ENCODE data around the gene MOB3B.
"Not testable (repeated sequence)": the region's sequence is repeated elsewhere in the genome, so short reads cannot be mapped to it uniquely, and the experiment has no call there.

Gene MOB3B

DNA sequence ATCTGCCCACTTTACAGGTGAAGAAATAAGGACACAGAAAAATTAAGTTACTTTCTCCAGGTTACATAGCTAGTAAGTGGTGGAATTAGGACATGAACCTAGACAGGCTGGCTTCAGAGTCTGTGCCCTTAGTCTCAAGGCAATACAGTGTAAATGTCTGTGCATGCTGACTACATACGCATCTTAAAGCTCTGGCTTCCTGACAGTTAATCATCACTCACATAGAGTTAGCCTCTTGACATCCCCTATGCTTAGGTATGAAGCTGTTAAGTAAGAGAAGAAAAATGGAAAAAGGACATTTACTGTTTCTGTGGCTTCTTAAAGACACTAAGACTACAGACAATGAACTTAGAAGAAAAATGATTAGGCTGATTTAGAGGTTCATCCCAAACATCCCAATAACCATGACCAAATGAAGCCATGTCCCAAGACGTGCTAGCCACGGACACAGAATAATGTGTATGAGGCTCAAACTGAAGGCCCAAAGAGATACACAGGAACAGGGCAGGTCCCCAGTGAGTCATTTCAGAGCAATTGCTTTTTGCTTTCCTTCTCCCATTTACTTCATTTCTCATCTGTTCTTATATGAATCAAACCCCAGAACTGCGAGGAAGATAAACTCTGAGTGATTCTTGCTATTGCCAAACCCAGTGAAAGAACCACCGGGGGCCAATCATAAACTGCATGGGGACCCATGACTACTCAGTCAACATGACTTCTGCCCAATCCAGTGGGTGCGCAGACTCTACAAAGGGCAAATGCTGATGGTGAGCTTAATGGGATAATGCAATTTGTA lies 105.5 kb downstream of the MOB3B start:
- DNase-seq (ENCODE audit: low read depth), result no peak

DNA sequence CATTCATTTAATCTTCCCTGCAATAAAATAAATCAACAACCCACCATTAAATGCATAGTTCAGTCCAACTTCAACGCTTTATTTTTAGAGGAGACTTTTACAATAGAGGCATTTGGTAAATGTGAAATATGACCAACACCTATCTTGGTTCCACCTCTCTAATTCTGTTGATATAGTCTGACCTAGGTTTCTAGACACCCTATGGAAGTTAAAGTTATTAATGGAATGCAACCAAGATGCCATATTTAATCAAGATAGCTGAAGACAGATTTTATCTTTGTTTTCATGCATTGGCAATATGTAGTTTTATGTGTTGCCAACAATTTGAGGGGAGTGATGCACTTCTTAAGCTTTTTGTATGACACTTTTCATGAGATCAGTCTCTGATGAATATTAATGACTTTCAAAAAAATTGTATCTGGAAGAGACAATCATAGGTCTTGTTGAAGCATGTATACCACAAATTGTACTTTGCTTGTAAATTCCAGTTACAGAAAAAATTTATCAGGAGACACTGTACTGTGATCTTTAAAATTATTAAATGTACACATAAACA lies 107.3 kb downstream of the MOB3B start:
- DNase-seq (ENCODE audit: low read depth), result no peak

DNA sequence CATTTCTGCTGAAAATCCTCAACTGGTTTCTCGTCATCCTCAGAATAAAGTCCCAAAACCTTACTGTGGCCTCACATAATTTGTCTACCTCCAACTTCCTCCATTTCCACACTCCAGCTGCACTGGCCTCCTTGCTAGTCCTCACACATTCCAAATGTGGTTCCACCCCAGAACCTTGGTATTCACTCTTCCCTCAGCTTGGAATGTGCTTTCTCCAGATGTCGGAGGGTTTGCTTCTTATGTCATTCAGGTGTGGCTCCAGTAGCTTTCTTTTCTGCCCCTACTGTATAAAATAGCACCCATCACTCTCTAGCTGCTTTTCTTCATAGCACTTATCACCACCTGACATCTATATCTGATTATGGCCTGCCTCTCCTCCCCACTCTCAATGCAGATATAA lies 108.0 kb downstream of the MOB3B start:
- no peak for DNase-seq (ENCODE audit: low read depth)

DNA sequence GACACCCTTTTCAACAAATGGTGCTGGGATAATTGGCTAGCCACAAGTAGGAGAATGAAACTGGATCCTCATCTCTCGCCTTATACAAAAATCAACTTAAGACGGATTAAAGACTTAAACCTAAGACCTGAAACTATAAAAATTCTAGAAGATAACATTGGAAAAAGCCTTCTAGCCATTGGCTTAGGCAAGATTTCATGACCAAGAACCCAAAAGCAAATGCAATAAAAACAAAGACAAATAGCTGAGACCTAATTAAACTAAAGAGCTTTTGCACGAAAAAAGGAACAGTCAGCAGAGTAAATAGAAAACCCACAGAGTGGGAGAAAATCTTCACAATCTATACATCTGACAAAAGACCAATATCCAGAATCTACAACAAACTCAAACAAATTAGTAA lies 110.1 kb downstream of the MOB3B start:
- not testable (repeated sequence) for DNase-seq (ENCODE audit: low read depth)

GRCh38 chr9:27414220-27414761 lies 115.3 kb downstream of the MOB3B start:
- no peak for DNase-seq (ENCODE audit: low read depth)

- DNase-seq (ENCODE audit: low read depth), result no peak
These were observed 115.9 kb downstream of the MOB3B start for GRCh38 chr9:27413511-27414219.

GRCh38 chr9:27412963-27413362 lies 116.7 kb downstream of the MOB3B start:
- no peak for DNase-seq (ENCODE audit: low read depth)

GRCh38 chr9:27412081-27412480 lies 117.5 kb downstream of the MOB3B start:
- no peak for DNase-seq (ENCODE audit: low read depth)

DNA sequence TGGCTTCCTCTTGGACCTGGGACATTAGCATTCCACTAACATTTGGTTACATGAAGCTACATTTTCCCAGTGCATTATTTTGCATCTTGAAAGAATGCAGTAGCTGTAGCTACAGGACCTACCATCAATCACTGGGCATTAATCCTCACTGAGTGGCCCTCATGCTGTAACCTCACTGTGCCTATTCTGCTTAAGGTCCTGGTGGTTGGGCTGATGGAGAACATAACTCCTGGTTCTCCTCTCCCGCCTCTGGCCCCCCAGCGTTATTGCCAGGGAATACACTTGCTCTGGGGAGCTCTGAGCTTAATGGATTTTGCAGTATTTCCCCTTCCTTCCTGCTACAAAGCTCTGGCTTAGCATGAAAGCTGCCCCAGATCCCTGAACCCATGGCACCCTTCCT lies 121.1 kb downstream of the MOB3B start:
- DNase-seq (ENCODE audit: low read depth), result no peak

- peak; percentile 50 for DNase-seq (ENCODE audit: low read depth)
These were observed 121.6 kb downstream of the MOB3B start for GRCh38 chr9:27408001-27408400.

DNA sequence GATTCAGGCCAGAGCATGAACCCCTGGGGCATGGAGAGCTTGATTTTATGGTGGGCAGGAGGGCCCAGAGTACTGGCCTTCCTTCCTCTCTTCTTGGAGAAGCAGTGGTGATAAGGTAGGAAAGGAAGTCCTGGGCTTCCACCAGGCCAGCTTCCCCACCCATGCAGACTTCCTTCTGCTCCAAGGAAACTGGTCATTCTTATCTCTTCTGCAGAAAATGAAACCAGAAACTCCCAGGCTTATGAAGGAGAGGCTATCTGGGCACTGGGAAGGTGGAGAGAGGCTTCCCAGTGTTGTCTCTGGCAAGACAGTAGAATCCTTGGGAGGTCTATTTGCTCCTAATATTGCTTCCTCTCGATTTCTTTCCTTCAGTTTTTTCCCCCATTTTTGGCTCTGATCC lies 122.1 kb downstream of the MOB3B start:
- no peak for DNase-seq (ENCODE audit: low read depth)

- DNase-seq (ENCODE audit: low read depth), result no peak
These were observed 125.0 kb downstream of the MOB3B start for GRCh38 chr9:27404661-27405060.

GRCh38 chr9:27402626-27403025 lies 127.0 kb downstream of the MOB3B start:
- no peak for DNase-seq (ENCODE audit: low read depth)

DNA sequence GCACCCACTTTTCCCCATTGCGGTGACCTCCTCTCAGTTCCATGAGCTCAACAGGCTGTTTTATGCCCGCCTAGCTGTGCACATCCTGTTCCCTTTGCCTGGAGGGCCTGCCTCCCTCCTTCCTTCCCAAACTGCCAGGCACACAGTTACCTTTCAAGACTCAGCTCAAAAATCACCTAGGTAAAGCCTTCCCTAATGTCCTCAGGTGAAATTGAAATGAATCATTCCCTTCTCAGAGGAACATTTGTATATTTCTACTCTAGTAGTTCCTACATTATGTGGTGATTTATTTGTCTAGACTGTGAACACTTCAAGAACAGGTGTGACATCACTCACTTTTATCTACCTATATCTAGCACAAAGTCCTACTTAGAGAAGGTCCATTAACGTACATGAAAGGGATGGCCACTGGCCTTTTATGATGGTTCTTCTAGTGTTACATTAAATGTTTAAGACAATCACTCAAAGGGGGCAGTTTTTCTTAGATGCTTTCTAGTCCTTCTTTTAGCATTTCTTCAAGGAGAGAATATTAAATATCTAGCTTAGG lies 129.2 kb downstream of the MOB3B start:
- DNase-seq (ENCODE audit: low read depth), result no peak

DNA sequence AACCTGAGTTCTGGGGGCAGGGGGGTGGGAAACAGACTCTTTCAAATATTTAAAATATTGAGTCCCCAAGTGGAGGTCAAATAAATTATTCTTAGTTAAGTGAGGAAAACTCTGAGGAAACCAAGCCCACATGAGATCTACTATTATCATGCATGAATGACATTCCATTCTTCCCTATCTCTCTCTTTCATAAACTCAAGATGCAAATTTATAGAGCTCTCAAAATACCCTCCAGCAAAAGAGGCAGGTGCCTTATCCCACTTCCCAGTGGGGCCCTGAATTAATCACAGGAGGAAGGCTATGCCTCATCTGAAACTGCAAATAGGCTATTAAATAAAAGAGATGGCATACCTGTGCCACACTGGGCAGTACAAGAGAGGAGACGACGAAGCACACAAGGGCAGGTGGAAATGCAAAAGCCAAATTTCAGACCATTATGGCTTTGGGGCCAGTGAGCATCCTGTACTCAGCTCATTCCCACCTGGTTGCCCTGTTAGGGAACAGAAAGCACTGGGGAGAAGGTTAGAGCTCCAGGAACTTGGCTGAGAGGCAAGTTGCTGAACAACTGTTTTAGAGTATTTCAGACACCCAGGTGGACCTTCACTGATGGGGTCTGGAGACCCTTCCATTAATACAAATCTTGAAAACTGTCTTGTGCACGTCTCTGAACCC lies 130.5 kb downstream of the MOB3B start:
- DNase-seq (ENCODE audit: low read depth), result no peak

DNA sequence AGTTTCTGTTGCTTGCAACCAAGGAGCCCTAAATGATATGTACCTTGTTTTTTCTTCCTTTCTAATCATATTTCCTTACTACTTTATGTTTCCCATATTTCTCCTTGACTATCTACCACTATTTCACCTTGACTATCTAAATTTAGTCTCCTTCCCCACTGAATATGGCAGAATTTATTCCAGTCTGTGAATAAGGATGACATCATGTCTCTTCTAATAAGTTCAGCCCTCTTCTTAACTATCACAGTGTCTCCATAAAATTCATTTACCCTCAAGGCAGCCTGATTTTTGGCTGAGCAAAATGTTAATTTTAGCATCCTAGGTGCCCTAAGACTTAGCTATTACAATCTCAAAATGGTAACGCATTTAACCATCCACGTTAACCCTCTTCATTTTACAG lies 133.1 kb downstream of the MOB3B start:
- no peak for DNase-seq (ENCODE audit: low read depth)

DNA sequence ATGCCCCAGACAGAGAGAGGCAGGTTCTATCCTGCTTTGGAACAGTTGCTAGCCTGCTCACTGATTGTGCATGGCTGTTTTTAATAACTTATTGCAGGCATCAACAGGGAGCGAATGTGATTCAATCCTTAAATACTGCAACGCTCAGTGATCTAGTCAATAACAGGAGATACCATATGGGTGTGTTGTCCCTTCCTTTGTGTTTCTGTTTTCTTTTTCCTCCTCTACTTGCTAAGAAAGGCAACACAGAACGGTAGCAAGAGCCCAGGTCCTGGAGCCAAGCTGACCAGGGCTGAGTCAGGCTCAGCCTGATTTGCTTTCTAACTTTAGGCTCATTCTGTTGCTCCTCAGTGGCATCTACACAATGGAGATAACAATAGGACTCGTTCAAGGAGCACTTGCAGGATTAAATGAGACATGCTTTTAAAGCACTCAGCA lies 134.1 kb downstream of the MOB3B start:
- no peak for DNase-seq (ENCODE audit: low read depth)

DNA sequence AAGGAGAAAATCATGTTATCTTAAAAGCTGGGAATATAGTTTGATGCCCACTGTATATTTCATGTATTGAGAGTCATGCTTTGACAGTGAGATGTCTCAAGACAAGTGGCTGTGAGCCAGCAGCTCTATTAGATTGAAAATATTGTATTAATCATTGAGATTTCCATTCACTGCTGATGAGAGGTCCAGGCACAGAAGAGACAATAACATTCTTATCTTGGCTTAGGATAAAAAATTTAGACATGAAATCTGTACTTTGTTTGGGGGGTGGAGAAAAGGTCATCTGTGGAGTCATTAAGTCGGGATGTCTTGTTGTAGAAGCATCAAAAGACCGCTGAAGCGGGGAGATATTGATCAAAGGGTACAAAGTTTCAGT lies 134.8 kb downstream of the MOB3B start:
- no peak for DNase-seq (ENCODE audit: low read depth)

GRCh38 chr9:27394154-27394825 lies 135.3 kb downstream of the MOB3B start:
- DNase-seq (ENCODE audit: low read depth), result no peak

- no peak for DNase-seq (ENCODE audit: low read depth)
These were observed 136.4 kb downstream of the MOB3B start for GRCh38 chr9:27393054-27393846.

DNA sequence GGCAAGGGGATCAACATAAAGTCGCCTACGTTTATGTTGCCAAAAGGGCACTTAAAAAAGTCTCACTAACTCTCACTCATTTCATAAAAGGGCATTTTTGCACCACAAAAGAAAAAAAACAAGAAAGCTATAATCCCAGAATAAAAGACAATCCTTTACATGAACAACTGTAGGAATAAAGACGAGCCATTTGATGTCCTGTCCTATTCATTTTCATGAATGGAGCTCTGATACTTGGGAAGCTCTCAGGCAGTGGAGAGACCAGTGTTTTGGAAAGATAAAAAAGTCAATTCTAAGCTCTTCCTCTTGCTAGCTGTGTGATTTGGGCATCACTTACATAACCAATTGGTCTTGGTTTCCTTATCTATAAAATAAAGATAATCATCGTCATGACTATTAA lies 137.2 kb downstream of the MOB3B start:
- DNase-seq (ENCODE audit: low read depth), result no peak

All from non-pigmented ciliary epithelial cell (primary cell).